GM18505 (cell line): ENCODE data around the gene RFX1.

Experiments used
- ATAC-seq: cut with Tn5 transposase; IDR thresholded peaks from one replicate; pipeline ENCODE4 v1.9.1; 2021; ENCODE audit not compliant: unreplicated experiment
- POLR2A ChIP-seq: IDR thresholded peaks from 4 replicates; pipeline ENCODE4 v1.6.1; 2011; ENCODE audit warnings: borderline replicate concordance; ENCODE audit not compliant: insufficient read depth, insufficient read length; ENCODE audit errors: extremely low read depth

RFX1 gene

DNA sequence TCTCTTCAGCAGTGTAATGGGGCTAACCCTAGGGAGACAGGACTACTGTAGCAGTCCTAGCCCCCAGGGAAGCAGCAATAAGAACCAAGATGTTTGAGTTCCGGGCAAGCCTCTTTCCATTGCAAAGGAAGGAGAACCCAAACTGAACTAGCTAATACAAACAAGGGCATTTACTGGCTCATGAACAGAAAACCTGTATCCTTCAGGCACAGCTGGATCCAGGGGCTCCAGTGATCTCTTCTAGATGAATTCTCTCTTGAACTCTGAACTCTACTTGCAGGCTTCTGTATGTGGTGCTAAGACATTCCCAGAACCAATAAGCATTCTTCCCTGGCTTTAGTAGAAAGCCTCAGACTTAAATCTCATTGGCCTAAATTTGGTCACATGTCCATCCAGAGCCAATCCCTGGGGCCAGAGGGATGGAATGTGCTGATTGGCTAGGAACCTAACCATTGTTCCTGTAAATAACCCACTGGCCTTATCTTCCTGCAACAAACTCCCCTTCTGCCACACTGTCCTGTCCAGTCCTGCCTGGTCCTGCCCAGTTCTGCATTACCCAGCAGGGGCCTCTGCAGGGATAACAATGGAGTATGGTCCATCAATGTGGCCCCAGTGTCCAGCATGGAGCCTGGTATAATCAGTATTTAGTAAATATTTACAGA lies 64.0 kb downstream of the RFX1 start:
- no peak for ATAC-seq
- TF ChIP-seq POLR2A: no peak

DNA sequence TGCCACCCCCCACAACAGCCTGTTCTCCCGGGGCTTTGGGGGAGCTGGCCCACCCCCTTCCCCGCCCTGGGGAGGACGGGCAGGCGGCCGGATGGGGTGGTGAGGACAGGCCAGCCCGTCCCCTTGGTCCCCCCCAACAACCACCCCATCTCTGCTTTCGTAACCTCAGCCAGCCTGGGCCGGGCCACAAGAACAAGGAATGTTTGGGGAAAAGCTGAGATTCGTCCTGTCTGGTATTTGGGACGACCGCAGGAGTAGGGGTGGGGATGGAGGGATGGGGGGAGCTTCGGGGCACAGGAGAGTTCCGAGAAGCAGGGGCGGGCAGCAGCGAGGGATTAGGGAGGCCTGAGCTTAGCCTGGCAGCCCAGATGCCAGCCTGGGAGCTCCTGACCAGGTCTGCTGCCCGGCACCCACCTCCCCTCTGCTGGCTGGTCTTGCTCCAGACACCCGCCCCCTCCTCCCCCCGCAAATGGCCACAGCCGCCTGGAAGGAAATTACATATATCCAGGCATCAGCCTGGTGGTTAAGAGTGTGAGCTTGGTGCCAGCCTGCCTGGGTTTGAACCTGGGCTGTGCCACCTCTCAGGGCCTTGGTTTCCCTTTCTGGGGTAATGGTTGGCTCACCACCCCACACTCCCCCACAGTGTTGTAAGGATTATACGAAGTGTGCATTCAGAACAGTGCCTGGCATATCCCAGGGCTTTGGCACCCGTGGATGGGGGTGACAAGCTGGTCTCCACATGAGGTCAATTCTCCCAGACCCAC lies 67.6 kb downstream of the RFX1 start, which contains the start of gene PODNL1:
Gene PODNL1, minus strand, starts transcription at position 117 of the 764 bp plus-strand sequence. CDS start 236 bp downstream, outside the sequence.
- no peak for ATAC-seq
- TF ChIP-seq POLR2A: no peak

DNA sequence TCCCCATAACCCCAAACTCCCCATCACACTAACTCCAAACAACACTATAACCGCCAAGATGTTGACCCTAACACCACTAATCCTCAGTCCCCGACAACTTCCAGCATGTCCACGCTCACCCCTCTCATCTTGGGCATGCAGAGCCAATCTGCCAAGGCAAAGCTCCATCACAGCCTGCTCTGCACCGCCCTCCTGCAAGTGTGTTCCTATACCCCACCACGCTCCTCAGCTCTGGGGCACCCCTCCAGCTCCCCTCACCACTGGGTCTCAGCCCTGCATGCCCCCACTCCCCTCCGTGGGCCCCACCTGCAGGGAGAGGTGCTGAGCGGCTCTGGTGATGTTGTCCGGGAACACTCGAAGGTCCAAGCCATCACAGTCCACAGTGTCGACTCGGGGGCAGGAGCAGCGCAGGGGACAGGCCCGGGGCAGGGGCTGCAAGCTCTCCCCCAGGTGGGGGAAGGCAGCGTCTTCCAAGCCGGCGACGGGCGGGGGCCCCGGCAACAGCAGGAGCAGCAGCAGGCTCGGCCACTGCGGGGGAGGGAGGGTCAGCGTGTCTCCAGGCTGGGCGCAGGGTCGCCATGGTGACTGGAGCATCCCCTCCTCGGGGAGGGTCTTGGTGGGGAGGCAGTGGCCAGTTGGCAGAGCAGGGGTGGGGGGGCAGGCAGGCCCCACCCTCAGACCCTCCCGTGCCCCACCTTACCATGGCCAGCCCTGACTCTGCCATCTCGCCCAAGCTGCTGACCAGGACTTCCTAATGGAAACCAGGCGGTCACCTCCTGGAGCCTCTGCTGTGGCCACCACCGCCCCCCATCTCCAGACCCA lies 68.4 kb downstream of the RFX1 start:
- no peak for TF ChIP-seq POLR2A
- no peak for ATAC-seq

DNA sequence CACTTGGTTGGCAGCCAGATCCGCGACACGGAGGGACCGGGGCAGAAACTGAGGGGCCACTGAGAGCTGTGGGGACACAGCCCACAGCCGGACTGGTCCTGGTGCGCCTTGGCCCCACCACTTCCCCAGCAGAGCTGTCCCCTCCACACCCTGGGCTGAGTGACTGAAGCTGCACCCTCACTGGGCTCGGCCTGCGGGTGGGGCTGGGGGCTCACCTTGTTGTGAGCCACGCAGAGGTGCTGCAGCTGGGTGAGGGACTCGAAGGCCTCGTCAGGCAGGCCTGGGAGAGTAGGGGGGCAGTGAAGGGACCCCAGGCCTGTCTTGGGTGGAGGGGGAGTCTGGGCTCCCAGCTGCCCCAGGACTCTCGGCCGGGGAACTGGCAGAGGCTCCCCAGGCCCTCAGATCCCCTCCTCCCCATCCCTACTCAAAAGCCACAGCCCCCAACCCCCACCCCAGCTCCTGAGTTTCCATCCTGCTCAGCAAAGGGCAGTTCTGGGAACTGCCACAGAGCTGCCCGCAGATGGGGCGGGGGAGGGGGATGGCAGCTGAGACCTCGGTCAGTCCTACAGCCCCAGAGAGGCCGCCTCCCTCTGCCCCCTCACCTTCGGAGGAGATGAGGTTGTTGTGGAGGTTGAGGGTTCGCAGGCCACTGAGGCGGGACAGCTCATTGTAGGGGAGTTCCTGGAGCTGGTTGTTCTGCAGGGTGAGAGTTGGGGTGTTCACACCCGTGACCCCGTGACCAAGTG lies 70.2 kb downstream of the RFX1 start:
- no peak for TF ChIP-seq POLR2A
- ATAC-seq: no peak

DNA sequence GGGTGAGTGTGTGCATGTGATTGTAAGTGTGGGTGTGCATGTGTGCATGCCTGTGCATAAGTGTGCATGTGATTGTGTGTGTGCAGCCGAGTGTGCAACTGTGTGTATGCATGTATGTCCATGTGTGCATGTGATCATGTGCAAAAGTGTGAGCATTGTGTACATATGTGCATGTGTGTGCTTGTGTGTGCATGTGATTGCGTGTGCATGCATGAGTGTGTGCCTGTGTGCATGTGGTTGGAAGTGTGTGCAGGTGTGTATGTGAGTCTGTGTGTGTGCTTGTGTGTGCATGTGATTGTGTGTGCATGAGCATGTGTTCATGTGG lies 71.4 kb downstream of the RFX1 start:
- TF ChIP-seq POLR2A: no peak
- no peak for ATAC-seq

DNA sequence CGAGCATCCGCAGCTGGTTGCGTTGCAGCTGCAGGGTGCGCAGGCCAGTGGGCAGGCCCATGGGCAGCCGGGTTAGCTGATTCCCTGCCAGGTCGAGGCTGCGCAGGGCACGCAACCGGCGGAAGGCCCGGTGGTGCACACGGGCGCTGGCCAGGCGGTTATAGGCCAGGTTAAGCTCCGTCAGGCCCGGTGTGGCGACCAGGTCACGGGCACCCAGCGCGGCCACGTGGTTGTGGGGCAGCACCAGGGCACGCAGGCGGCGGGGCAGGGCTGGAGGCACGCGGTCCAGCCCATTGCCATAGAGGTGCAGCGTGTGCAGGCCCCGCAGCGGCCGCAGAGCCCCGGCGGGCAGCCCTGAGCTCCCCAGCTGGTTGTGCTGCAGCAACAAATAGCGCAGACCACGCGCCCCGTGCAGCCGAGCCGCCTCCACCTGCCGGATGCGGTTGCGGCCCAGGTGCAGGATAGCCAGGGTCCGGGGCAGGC lies 73.2 kb downstream of the RFX1 start:
- TF ChIP-seq POLR2A: no peak
- no peak for ATAC-seq

DNA sequence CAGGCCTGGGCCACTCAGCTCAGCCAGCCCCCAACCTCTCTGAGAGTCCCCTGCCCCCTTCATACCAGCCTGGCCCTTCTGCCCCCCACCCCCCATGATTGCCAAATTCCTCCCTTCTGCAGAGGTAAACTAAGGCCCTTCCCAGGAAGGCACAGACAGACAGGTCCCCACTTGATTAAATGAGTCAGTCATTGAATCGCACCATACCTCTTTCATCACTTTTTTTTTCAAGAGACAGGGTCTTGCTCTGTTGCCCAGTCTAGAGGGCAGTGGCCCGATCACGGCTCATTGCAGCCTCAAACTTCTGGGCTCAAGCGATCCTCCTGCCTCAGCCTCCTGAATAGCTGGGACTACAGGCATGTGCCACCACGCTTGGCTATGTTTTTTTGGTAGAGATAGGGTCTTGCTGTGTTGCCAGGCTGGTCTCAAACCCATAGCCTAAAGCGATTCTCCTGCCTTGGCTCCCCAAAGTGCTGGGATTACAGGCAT lies 73.9 kb downstream of the RFX1 start:
- TF ChIP-seq POLR2A: no peak

DNA sequence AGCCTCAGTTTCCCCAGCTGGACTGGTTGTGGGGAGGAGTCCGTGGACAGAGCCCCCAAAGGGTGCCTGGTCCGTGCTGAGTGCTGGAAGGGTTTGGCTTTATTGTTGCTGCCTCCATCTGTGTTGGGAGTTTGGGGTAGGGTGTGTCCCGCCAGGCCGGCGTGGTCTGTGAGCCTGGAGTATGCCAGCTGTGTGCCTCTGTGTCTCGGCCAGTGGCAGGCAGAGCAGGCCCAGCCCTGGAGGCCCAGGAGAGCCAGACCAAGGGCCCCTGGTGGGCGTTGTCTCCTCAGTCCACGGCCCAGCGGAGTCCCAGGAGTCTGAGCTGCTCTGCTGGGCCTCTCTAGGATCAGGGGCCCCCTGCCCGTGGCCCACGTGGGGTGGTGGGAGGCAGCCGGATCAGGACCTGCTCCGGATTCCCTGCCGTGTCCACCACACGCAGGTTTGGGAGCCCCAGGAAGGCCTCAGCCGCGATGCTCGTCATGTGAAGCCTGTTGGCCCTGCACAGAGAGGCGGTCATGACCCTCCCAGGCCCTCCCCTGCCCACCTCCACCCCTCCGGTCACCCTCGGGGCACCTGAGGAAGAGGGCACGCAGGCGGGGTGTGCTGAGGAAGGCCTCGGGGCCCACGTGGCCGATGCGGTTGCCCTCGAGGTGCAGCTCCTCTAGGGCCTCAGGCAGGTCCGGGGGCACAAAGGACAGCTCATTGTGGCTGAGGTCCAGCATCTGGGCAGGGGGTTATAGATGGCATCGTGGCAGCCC lies 74.5 kb downstream of the RFX1 start:
- TF ChIP-seq POLR2A: no peak
- ATAC-seq: no peak

More for the DNA sequence above, 73.9 kb downstream of the RFX1 start:
- no peak for ATAC-seq

DNA sequence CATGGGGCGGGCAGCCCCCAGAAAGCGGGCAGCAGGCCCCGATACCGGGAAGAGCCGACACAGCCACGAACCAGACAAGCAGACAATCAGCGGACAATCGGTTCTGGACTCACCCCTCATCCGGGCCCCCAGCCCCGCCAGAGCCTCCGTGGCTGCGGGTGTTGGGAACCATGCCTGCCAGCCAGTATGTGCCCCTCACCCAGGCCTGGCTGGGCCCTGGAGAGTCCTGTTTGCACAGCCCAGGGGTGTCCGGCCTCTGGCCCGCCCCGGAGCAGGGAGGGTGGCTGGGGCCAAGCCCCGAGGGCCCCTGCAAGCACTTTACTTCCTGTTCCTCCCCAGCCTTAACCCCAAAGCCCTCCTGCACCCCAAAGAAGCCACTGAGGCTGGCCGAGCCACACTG lies 75.7 kb downstream of the RFX1 start:
- TF ChIP-seq POLR2A: no peak
- no peak for ATAC-seq

DNA sequence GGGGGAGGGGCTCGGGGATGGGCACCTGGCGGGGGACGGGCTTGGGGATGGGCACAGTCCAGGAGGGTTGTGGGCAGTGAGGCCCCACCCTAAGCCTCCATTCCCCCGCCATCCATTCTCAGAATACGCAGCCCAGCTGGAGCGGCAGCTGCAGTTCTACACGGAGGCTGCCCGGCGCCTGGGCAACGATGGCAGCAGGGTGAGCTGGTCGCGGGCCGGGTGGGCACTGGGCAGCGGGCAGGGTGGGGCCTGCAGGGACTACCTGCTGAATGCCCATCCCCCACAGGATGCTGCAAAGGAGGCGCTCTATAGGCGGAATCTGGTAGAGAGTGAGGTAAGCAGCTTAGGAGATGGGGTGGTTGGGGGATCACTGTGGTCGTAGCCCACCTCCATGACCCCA lies 76.2 kb downstream of the RFX1 start:
- no peak for TF ChIP-seq POLR2A
- no peak for ATAC-seq

DNA sequence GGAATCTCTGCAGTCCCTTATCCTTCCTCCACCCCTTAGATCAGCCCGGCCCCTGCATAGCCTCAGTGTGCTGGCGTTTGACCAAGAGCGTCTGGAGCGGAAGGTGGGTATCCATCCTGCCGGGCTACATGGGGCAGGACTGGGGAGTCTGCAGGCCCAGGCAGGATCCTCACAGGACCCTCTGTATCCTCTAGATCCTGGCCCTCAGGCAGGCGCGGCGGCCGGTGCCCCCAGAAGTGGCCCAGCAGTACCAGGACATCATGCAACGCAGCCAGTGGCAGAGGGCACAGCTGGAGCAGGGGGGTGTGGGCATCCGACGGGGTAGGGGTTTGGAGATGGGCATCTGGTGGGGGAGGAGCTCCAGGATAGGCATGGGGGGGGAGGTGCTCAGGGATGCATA lies 76.8 kb downstream of the RFX1 start:
- TF ChIP-seq POLR2A: no peak
- no peak for ATAC-seq

DNA sequence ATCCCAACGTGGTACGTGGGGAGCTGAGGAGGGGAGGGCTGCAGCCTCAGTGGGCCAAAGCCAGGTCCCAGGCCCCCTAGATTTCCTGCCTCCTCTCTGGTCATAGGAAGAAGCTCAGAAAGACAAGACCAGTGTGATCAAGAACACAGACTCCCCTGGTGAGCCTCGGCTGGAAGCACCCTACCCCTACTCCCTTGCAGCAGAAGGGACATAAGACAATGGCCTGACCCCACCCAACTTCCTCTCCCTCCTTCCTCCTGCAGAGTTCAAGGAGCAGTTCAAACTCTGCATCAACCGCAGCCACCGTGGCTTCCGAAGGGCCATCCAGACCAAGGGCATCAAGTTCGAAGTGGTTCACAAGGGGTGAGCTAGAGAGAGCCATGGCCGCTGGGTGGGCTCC lies 79.4 kb downstream of the RFX1 start:
- no peak for TF ChIP-seq POLR2A
- no peak for ATAC-seq

DNA sequence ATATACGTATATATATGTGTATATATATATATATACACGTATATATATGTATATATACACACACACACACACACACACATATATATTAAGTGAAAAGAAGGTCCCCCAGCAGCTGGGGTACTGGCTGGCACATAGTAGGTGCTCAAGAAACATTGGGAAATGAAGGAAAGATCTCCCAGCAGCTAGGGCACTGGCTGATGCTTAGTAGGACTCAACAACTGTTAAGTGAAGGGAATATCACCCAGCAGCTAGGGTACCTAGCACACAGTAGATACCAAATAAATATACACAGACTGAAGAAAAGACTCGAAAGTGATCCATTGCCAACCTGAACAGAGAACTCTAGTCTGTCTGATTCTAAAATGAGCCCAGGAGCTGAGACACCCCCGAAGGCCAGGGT lies 80.1 kb downstream of the RFX1 start:
- ATAC-seq: no peak
- TF ChIP-seq POLR2A: no peak
